HK-2 (cell line): ENCODE measurements around the gene SAMD10.
"Not testable (repeated sequence)": the region's sequence is repeated elsewhere in the genome, so short reads cannot be mapped to it uniquely, and the experiment has no call there.

ENCODE experiments used
- DNase-seq: peaks from one replicate; pipeline ENCODE4 v3.0.0-alpha.2; 2018; ENCODE audit not compliant: unreplicated experiment

Gene SAMD10

DNA sequence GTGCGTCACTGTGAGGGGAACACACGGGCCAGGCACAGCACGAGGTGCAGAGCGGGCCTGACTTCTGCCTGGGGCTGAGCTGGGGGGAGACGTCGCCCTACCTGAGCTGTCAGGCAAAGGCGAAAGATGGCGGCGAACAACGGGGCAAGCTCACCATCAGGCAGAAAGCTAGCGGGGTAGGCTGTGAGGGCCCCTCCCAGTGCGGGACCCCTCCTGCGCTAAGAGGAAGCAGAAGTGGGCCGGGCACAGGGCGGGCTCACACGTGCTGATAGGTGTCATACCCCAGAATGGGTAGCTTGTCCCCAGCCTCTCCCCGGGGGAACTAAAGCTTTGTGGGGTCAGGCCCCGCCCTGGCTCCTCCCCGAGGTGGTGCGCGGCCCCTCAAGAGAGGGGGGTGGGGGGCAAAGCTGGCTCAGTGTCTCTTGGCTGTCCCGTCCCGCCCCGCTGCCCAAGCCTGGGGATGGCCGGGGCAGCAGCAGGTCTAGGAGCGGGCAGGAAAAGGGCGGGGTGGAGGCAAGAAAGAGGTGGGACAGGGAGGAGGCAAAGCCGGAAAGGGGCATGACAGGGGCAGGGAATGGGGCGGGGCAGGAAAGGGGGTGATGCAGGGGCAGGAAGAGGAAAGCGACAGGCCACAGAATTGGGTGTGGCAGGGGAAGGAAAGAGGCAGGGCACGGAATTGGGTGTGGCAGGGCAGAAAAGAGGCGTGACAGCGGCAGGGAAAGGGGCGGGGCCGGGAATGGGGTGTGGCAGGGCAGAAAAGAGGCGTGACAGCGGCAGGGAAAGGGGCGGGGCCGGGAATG is 38.0 kb downstream of the SAMD10 start:
- DNase-seq: no peak

- DNase-seq: no peak
Measured at GRCh38 chr20:63940472-63941266, 38.8 kb downstream of the SAMD10 start.

DNA sequence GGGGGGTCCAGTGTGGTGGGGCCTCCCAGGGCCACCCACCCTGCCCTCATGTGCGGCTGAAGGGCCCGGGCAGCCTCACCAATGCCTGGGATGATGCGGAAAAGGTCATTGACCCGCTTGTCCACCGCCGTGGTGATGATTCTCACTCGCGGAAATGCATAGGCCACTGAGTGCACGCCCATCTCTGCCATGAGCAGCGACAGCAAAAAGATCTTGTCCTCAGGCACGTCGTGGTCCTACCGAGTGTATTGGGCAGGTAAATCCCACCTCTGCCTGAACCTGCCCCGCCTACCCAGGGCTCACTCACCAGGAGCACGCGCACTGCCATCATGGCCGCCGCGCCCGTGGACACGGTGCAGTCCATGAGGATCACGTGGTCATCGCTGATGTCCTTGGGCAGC is 39.4 kb downstream of the SAMD10 start:
- no peak for DNase-seq

DNA sequence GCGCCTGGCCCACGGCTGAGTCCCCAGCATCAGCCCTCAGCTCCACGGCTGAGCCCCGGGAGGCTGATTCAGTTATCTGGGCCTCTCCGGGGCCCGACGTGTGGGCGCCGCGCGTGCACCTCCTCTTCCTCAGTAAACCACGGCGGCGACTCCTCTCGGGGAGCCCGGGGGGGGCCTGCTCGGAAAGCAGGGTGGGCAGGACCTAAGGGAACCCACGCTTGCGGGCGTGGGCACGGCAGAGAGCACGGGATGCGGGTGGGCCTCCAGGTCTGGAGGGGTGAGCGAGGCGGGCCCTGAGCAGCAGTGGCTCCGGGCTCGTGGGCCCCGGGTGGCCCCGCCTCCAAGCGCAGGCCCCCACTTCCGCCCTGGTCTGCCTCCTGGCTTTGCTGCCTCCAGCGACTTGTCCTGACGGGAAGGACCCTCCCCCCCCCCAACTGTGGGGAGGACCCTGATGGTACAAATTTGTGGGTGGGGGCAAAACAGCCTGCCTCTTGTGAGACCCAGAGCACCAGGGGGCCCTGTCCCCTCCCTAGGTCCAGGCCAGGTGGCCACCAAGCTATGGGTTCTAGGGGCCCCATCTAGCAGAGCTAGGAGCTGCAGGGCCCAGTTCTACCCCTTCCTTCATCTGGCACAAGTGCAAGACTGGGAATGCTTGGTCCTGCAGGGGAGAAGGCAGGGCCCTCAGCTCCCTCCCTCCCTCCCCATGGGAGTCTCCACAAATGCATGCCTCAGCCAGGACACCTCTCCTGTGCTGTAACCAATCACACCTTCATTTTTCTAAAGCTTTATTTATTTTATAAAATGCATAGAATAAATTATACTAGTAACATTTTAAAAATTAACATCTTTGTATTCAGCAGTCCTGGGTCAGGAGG is 40.1 kb downstream of the SAMD10 start:
- DNase-seq: no peak

DNA sequence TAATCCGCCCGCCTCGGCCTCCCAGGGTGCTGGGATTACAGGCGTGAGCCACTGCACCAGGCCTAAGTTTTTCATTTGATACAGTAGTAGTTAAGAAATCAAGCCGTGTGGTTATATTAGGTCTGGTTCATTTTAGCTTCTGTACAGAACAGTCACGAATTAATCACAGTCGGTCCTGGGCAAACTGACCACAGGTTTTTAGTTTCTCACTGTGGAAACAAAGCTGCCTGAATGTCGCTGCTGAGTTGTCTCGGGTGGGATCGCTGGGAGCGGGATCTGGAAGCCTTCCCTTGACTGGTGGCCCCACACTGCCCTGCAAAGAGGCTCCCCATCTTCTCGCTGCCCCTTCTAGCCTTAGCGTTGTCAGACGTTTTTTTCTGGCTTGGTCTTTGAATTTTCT is 41.8 kb downstream of the SAMD10 start:
- no peak for DNase-seq

- no peak for DNase-seq
Measured at GRCh38 chr20:63935447-63935846, 44.0 kb downstream of the SAMD10 start.

GRCh38 chr20:63934271-63935068 is 45.0 kb downstream of the SAMD10 start:
- no peak for DNase-seq

GRCh38 chr20:63933646-63934045 is 45.8 kb downstream of the SAMD10 start:
- DNase-seq: no peak

DNA sequence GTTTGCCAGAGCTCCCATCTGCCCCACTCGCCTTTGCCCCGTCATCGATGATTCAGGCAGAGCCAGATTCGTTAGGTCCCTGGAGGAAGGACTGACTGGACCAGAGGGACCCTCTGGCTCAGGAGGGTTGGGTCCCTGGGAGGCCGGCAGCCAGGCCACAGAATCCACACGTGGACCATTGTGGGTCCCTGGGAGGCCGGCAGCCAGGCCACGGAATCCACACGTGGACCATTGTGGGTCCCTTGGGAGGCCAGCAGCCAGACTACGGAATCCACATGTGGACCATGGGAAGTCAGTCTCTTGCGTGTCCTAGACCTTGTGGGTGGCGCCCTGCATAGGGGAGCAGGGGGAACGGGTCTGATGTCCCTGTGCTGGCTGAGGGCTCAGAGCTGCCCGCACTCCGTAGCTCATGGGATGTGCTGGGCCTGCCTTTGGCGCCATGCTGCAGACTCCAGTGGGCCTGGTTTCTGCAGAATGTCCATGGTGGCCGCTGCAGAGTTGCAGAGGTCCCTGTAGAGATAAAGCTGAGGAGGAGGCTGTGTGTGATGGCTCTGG is 46.8 kb downstream of the SAMD10 start:
- no peak for DNase-seq

DNA sequence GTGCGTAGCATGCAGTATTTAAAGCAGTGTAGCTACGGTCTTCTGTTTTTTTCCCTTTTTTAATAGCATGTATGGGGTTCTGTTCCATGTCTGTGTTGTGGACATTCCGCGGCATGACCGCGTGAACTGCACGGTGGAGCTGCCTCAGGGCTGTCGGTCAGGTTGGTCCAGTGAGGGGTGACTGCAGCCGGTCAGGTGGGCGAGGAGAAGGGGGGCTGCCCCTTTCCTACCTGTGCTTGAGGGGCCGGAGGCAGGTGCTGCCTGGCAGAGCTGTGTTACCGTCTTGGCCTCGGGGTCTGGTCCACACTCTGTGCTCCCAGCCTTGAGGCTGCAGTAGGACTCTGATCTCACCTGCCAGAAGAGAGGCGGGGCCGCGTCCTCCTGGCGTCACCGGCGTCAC is 47.7 kb downstream of the SAMD10 start:
- DNase-seq: no peak

DNA sequence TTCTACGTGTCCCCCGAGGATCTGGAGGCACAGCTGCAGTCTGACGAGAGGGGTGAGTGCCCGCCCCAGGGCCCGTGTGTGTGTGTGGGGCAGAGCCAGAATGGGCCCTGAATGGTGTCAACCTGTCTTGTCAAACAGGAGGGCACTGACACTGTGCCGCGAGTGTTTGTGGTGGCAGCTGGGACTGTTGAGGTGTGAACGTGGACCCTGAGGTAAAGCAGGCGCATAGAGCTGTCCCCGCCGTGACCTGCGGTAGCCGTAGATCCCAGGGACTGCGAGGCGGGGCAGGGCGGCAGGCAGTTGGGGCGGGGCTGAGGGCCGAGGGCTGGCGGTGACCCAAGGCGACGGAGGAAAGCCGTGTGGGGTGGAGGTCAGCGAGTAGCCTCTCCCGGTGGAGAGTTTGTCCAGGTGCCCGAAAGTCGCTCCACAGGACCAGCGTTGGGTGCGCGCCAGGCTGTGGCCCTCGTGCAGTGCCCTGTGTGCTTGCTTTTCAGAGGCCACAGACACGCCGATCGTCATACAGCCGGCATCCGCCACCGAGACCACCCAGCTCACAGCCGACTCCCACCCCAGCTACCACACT is 48.4 kb downstream of the SAMD10 start:
- DNase-seq: no peak

GRCh38 chr20:63929473-63929883 is 50.0 kb downstream of the SAMD10 start:
- not testable (repeated sequence) for DNase-seq

GRCh38 chr20:63929071-63929470 is 50.4 kb downstream of the SAMD10 start:
- DNase-seq: no peak

GRCh38 chr20:63926298-63926697 is 53.1 kb downstream of the SAMD10 start:
- no peak for DNase-seq

DNA sequence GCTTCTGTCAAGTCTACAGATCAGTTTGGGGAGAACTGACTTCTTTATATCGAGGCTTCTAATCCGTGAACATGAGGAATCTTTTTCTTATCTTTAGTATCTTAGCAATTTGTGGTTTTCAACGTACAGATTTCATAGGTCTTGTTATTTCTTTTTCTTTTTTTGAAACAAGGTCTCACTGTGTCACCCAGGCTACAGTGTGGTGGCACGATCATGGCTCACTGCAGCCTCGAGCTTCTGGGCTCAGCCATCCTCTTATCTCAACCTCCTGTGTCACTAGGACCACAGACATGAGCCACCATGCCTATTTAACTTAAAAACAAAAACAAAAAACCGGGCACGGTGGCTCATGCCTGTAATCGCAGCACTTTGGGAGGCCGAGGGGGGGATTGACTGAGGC is 55.2 kb downstream of the SAMD10 start:
- no peak for DNase-seq
